K562 (cell line): Measurements from ENCODE around the gene SSTR5. TPM values are rescaled to one million over a fixed set of nuclear protein-coding genes. Genes with fewer than 3 reads are reported as not detected.

Experiments
- EHMT2 ChIP-seq: fragments of 450-650 bp; IDR thresholded peaks from 2 replicates; pipeline ENCODE4 v1.6.1; 2018; ENCODE audit warnings: antibody characterized with exemption
- ELF2 ChIP-seq: fragments of 250-450 bp; sonication (Bioruptor Pico); IDR thresholded peaks from 2 replicates; pipeline ENCODE4 v1.5.0; 2021; ENCODE audit warnings: mild to moderate bottlenecking
- FOSL1 ChIP-seq: fragments of 200-800 bp; sonication (Bioruptor generic); conservative IDR thresholded peaks from 2 replicates; pipeline ENCODE4 v1.6.1; 2016; ENCODE audit warnings: missing genetic modification characterization, missing compliant biosample characterization
- HNRNPL ChIP-seq: fragments of 200-400 bp; formaldehyde crosslinking; IDR thresholded peaks from 2 replicates; pipeline ENCODE4 v1.6.1; 2017; ENCODE audit warnings: low read depth, mild to moderate bottlenecking, low read length
- MAFK ChIP-seq: IDR thresholded peaks from 2 replicates; pipeline ENCODE4 v1.6.1; 2011; ENCODE audit warnings: low read length, improper control_type of control experiment
- MAZ ChIP-seq, 2 experiments: fragments of 450-650 bp in 1 of 2; sonication (generic) in 1 of 2; formaldehyde crosslinking; IDR thresholded peaks in 1 of 2; conservative IDR thresholded peaks in 1 of 2; 2 replicates each; pipeline versions ENCODE4 v1.4.0 to v1.5.0; 2020; ENCODE audit warnings: mild to moderate bottlenecking in 1 of 2, missing genetic modification reagents in 1 of 2
- RAD21 ChIP-seq, 2 experiments: fragments of 250-450 bp in 1 of 2; fragments of 450-650 bp in 1 of 2; sonication (Bioruptor Pico) in 1 of 2; formaldehyde crosslinking in 1 of 2; IDR thresholded peaks in 1 of 2; conservative IDR thresholded peaks in 1 of 2; 2 replicates each; pipeline versions ENCODE4 v1.4.0 to v1.8.0; 2020 to 2022; ENCODE audit warnings: mild to moderate bottlenecking in 2 of 2, moderate library complexity in 1 of 2
- RB1 ChIP-seq: fragments of 450-650 bp; IDR thresholded peaks from 2 replicates; pipeline ENCODE4 v1.6.1; 2017; ENCODE audit warnings: low read depth, mild to moderate bottlenecking
- RBFOX2 ChIP-seq: fragments of 200-400 bp; formaldehyde crosslinking; IDR thresholded peaks from 2 replicates; pipeline ENCODE4 v1.6.1; 2017; ENCODE audit warnings: low read depth, mild to moderate bottlenecking, low read length, moderate library complexity
- SMC3 ChIP-seq: conservative IDR thresholded peaks from 2 replicates; pipeline ENCODE4 v1.6.1; 2011; ENCODE audit warnings: low read depth, low read length, improper control_type of control experiment; ENCODE audit not compliant: insufficient read depth
- STAG1 ChIP-seq: sonication (generic); formaldehyde crosslinking; IDR thresholded peaks from 2 replicates; pipeline ENCODE4 v1.5.0; 2020; ENCODE audit warnings: missing genetic modification reagents, borderline replicate concordance
- polyA plus RNA-seq, 8 experiments: library from polyadenylated mRNA; depleted of rRNA in 4 of 8; stranded (reverse) in 5 of 8; unstranded in 3 of 8; fragments of >200 nt; fragmentation: Nextera tagmentation in 2 of 8; fragmentation: Illumina TruSeq in 1 of 8; extraction: Ambion mirVana in 2 of 8; extraction: Trizol in 1 of 8; gene quantifications; 2 replicates each; pipeline versions ENCODE4 v1.2.1 to v1.2.3, GENCODE V29; 2011 to 2014; ENCODE audit warnings: inconsistent platforms in 1 of 8, missing spikeins in 1 of 8
- total RNA-seq, 7 experiments: library from RNA; depleted of rRNA in 6 of 7; stranded (reverse); fragments of >200 nt in 6 of 7; fragmentation: Illumina TruSeq in 2 of 7; extraction: Trizol in 2 of 7; gene quantifications; 2 replicates each; pipeline versions ENCODE4 v1.2.1 to v1.2.3, GENCODE V29; 2011 to 2021; ENCODE audit warnings: low replicate concordance in 1 of 7
- TF ChIP-seq, protein P1 (sequence below): fragments of 250-450 bp; sonication (Bioruptor Pico); IDR thresholded peaks from 2 replicates; pipeline ENCODE4 v1.5.0; 2020; ENCODE audit warnings: mild to moderate bottlenecking
- TF ChIP-seq, protein P2 (sequence below): fragments of 250-450 bp; sonication (Bioruptor Pico); IDR thresholded peaks from 2 replicates; pipeline ENCODE4 v1.5.0; 2021
- TF ChIP-seq, protein P3 (sequence below): fragments of 150-350 bp; conservative IDR thresholded peaks from 2 replicates; pipeline ENCODE4 v1.6.1; 2014; ENCODE audit warnings: low read length
- TF ChIP-seq, protein P4 (sequence below): sonication (generic); formaldehyde crosslinking; IDR thresholded peaks from 2 replicates; pipeline ENCODE4 v1.8.0; 2022; ENCODE audit warnings: missing genetic modification reagents, mild to moderate bottlenecking, moderate library complexity, borderline replicate concordance

Gene SSTR5
- total and polyA plus RNA-seq, 9 of the 15 experiments (the other 6 are each of a cell fraction or from before 2014, with no cell fraction given) = not detected

DNA sequence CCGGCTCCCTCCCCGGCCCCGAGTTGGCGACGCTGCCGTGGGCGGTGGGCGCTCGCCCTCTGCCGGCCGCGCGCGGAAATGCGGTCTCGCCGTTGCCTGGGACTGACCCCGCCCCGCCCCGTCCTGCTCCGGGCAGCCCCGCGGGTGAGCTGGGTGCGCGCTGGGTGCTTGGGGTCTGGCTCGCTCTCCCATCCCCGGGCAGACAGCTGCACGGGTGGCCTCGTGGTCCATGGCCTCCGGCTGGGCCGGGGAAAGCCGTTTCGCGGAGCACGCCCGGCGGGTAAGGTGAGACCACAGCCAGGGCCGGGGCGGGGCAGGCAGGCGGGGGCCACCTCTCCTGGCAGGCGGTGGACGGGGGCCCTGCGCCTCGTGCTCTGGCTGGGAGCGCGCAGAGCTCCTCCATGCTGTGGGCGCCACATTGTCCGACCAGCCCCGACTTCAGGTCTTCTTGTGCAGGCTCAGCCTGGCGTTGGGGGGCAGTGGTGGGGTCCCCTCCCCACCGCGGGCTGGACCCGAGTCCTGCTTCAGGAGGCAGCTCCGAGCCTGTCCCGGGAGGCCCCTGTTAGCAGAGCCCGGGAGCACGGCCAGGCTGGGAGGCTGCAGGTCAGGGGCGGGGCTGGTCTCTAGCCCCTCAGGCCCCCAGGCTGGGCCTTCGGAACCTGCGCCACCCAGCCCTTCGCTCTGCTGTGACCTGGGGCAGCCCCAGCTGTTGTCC lies 30.5 kb downstream of the SSTR5 start (continued):
- TF ChIP-seq, protein P1, sequence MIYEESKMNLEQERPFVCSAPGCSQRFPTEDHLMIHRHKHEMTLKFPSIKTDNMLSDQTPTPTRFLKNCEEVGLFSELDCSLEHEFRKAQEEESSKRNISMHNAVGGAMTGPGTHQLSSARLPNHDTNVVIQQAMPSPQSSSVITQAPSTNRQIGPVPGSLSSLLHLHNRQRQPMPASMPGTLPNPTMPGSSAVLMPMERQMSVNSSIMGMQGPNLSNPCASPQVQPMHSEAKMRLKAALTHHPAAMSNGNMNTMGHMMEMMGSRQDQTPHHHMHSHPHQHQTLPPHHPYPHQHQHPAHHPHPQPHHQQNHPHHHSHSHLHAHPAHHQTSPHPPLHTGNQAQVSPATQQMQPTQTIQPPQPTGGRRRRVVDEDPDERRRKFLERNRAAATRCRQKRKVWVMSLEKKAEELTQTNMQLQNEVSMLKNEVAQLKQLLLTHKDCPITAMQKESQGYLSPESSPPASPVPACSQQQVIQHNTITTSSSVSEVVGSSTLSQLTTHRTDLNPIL (CRISPR knock-in tag) = no peak
- TF ChIP-seq STAG1 (CRISPR knock-in tag) = peak; percentile 79; the same call in 1 of the 2 replicates
- TF ChIP-seq RB1 = peak; percentile 56; the same call in 1 of the 2 replicates
- TF ChIP-seq, protein P2, sequence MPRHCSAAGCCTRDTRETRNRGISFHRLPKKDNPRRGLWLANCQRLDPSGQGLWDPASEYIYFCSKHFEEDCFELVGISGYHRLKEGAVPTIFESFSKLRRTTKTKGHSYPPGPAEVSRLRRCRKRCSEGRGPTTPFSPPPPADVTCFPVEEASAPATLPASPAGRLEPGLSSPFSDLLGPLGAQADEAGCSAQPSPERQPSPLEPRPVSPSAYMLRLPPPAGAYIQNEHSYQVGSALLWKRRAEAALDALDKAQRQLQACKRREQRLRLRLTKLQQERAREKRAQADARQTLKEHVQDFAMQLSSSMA (CRISPR knock-in tag) = no peak
- TF ChIP-seq, protein P3, sequence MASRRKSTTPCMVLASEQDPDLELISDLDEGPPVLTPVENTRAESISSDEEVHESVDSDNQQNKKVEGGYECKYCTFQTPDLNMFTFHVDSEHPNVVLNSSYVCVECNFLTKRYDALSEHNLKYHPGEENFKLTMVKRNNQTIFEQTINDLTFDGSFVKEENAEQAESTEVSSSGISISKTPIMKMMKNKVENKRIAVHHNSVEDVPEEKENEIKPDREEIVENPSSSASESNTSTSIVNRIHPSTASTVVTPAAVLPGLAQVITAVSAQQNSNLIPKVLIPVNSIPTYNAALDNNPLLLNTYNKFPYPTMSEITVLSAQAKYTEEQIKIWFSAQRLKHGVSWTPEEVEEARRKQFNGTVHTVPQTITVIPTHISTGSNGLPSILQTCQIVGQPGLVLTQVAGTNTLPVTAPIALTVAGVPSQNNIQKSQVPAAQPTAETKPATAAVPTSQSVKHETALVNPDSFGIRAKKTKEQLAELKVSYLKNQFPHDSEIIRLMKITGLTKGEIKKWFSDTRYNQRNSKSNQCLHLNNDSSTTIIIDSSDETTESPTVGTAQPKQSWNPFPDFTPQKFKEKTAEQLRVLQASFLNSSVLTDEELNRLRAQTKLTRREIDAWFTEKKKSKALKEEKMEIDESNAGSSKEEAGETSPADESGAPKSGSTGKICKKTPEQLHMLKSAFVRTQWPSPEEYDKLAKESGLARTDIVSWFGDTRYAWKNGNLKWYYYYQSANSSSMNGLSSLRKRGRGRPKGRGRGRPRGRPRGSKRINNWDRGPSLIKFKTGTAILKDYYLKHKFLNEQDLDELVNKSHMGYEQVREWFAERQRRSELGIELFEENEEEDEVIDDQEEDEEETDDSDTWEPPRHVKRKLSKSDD = no peak
- TF ChIP-seq MAZ (CRISPR knock-in tag; conservative IDR thresholded peaks at IDR 0.05 in 1 of 2, IDR thresholded peaks at IDR 0.05 in 1 of 2) = peak; percentile 77 to 79
- no peak for TF ChIP-seq ELF2 (CRISPR knock-in tag)
- TF ChIP-seq MAFK = no peak
- TF ChIP-seq, protein P4, sequence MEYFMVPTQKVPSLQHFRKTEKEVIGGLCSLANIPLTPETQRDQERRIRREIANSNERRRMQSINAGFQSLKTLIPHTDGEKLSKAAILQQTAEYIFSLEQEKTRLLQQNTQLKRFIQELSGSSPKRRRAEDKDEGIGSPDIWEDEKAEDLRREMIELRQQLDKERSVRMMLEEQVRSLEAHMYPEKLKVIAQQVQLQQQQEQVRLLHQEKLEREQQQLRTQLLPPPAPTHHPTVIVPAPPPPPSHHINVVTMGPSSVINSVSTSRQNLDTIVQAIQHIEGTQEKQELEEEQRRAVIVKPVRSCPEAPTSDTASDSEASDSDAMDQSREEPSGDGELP (CRISPR knock-in tag) = peak; percentile 8; the same call in 1 of the 2 replicates
- TF ChIP-seq RAD21 (CRISPR knock-in tag; conservative IDR thresholded peaks at IDR 0.05 in 1 of 2, IDR thresholded peaks at IDR 0.05 in 1 of 2) = peak; percentile 45 to 59
- TF ChIP-seq HNRNPL = peak; percentile 72; the same call in 1 of the 2 replicates
- no peak for TF ChIP-seq EHMT2
- TF ChIP-seq FOSL1 (tag) = no peak
- TF ChIP-seq RBFOX2 = 0 out of 2 replicates have a peak, but pooled peaks have one; percentile 16
- TF ChIP-seq SMC3 = peak; percentile 73
